ENCODE results near the gene ANAPC10.

DNA sequence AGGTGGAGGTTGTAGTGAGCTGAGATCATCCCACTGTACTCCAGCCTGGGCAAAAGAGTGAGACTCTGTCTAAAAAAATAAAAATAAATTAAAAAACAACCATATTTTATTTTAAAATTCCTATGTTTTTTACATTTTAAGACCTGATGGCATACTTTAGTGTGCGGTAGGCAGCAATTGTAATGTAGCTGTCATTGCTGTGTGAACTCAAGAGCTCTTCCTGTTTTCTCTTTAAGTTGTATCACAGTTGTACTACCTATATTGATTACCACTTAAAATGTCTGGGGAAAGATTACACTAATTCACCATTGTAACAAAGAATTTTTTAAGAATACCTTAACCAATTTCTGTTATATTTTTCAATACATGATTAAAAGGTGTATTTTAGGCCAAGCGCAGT lies 27.4 kb upstream of the ANAPC10 start:
- TF ChIP-seq CTCF (IDR thresholded peaks at IDR 0.05) (no peak), POLR2AphosphoS5 (IDR thresholded peaks at IDR 0.05) (no peak), POLR2A (IDR thresholded peaks at IDR 0.05) (no peak)

All from sigmoid colon (tissue), 4 donors.